ENCODE results near the gene TRABD2A.

The TRABD2A gene

DNA sequence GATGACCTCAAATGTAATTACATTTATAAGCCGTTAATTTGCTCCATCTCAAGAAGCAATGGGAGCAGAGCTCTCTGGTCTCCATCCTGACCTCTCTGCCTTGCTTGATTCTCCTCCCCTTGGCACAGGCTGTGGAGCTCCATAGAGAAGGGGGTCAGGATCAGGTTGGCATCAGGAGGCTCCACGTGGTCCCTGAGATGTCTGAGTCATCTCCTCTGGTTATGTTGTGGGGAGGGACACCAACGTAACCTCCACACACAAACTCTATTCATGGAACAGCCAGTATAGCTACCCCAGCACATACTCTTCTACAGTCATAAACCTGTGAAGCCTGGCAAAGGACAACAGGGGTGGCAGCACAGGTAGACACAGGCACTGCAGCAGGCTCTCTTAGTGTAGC lies 29.0 kb downstream of the TRABD2A start:
- H3K4me3 ChIP-seq (ENCODE audit: low read depth, low read length) = no peak overlapping the region
- no peak for TF ChIP-seq CTCF (IDR thresholded peaks at IDR 0.05; ENCODE audit: insufficient read depth, low read depth, low read length, missing control alignments)
- DNase-seq (ENCODE audit: low read depth) = no peak

GRCh38 chr2:84850471-84850870 lies 30.4 kb downstream of the TRABD2A start:
- no peak overlapping the region for H3K4me3 ChIP-seq (ENCODE audit: low read depth, low read length)
- DNase-seq (ENCODE audit: low read depth) = no peak
- no peak for TF ChIP-seq CTCF (IDR thresholded peaks at IDR 0.05; ENCODE audit: insufficient read depth, low read depth, low read length, missing control alignments)

DNA sequence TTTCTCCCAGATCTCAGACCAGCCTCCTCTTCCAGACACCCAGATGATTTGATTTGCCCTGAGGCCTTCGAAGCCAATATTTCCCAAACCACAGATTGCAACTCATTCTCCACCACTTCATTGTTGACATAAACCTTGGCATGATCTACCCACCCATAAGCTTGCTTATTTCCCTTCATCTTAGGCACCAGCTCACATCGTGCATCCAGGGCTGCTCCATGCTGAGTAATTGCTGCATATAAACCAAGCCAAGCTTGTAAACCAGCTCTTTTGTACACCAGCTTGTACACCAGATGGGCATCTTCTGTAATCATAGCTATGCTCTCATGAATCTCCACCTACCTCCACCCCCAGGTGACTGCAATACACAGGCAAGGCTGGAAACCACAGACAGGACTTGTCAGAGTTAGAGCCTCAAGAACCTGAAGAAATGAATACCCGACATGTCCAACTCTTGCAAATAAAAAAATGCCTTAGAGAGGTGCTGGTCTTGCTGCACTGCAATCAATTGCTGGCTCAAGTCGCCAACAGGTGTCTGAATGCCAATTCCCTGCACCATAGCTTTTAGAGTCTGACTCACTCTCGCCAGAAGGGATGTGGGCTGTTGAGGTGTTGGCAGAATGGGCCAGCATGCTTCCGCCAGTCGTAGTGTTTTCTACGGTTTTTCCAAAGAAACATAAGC lies 31.5 kb downstream of the TRABD2A start:
- no peak for DNase-seq (ENCODE audit: low read depth)
- TF ChIP-seq CTCF (IDR thresholded peaks at IDR 0.05; ENCODE audit: insufficient read depth, low read depth, low read length, missing control alignments) = no peak
- no peak overlapping the region for H3K4me3 ChIP-seq (ENCODE audit: low read depth, low read length)

DNA sequence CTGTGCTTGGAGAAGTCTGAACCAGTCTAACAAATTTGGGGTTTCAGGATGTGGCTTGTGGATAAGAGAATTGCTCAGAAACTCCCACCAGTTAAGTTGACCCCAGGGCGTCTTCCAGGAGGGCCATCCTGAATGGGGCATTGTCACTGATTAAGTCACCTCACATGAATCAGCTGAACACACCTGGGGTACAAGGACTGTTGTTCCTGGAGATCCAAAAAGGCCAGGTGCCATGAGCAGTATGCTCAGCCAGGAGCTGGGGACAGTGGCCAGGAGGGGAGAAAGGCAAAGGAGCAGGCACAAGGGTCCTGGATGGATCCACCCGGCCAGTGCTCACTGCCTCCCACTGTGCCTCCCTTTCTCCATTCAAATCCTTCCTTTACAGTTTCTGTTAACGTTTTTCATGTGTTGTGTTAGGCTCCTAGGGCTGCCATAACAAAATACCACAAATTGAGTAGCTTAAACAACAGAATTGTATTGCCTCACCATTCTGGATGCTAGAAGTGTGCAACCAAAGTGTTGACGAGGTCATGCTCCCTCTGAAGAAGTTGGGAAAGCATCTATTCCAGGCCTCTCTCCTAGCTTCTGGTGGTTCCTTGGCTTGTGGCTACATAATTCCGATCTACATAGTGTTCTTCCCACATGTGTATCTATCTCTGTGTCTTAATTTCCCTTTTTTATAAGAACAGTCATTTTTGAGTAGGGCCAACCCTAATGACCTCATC lies 33.4 kb downstream of the TRABD2A start:
- H3K4me3 ChIP-seq (ENCODE audit: low read depth, low read length) = no peak overlapping the region
- no peak for TF ChIP-seq CTCF (IDR thresholded peaks at IDR 0.05; ENCODE audit: insufficient read depth, low read depth, low read length, missing control alignments)
- DNase-seq (ENCODE audit: low read depth) = no peak

DNA sequence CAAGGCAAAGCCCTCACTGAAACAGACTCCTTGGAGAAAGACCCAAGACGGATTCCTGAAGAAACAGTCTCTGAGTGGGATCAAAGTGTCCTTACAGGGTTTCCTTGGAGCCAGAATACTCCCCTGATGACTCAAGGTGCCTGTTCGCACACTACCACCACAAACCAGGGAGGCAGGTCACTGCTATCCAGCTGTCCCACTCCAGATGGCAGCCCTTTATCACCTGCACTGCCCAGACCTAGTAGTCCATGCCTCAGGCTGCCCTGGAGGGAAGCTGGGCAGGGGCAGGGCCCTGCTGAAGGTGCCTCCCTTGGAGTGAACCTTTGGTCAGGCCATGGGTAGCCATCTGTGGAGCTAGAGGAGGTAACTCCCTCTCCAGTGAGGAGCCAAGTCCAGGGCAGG lies 34.1 kb downstream of the TRABD2A start:
- TF ChIP-seq CTCF (IDR thresholded peaks at IDR 0.05; ENCODE audit: insufficient read depth, low read depth, low read length, missing control alignments) = no peak
- DNase-seq (ENCODE audit: low read depth) = no peak
- no peak overlapping the region for H3K4me3 ChIP-seq (ENCODE audit: low read depth, low read length)

DNA sequence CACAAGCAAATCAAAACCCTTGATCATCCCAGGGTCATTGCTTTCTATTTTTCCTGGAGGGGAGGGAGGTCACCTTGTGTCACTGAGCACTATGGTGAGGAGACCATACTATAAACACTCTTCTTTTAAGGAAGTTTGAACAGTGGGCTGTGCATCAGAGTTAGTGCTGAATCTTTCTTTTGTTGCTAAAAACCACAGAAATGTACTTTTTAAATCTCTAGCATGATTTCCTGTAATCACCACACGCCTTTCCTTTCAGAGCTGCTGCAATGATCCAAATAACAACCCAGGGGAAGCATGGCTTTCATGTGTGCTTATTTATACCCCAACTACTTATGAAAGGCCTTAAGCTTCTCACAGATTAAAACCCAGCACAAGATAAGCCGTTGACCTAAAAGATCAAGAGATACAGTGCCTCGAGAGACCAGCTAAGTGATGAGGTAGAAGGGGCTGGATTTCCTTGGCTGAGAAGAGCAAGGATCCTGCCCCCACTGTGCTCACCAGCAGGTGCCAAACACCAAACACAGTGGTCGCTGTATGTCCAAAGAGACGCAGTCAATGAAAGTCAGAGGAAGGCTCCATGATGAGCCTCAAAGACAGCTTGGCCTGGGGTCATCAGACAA lies 34.7 kb downstream of the TRABD2A start:
- TF ChIP-seq CTCF (IDR thresholded peaks at IDR 0.05; ENCODE audit: insufficient read depth, low read depth, low read length, missing control alignments) = no peak
- DNase-seq (ENCODE audit: low read depth) = peak; percentile 40

More for the DNA sequence above, 34.7 kb downstream of the TRABD2A start:
- no peak overlapping the region for H3K4me3 ChIP-seq (ENCODE audit: low read depth, low read length)
